ENCODE results near the gene URB1. TPM values are rescaled to one million over a fixed set of nuclear protein-coding genes. Genes with fewer than 3 reads are reported as not detected.

Gene URB1
- polyA plus RNA-seq, 1 donor (not counting 4 experiments of a cell fraction or from before 2014, with no cell fraction given): 9.0 TPM

- Histone ChIP-seq H3K27ac (ENCODE audit: control insufficient read depth, insufficient read depth, low read length) (no peak overlapping the region), H3K4me1 (ENCODE audit: control insufficient read depth, extremely low read depth, insufficient read depth, low read length) (no peaks in the 10 kb centered on the region), H3K4me3 (ENCODE audit: control insufficient read depth in 2 of 3, extremely low read depth in 1 of 3, insufficient read depth in 2 of 3, low read depth in 1 of 3, low read length in 3 of 3) (no peak overlapping the region), H3K9me1 (ENCODE audit: control insufficient read depth, extremely low read depth, insufficient read depth, low read length) (no peaks in the 10 kb centered on the region), H3K79me2 (ENCODE audit: control insufficient read depth, insufficient read depth, low read length) (no peaks in the 10 kb centered on the region), H2AFZ (ENCODE audit: control insufficient read depth, low read length) (no peak overlapping the region), H3K27me3 (ENCODE audit: control insufficient read depth, extremely low read depth, insufficient read depth, low read length) (no peaks in the 10 kb centered on the region), H3K9me3 (ENCODE audit: control insufficient read depth, low read depth, low read length) (no peaks in the 10 kb centered on the region), H3K36me3 (ENCODE audit: control insufficient read depth in 2 of 2, extremely low read depth in 1 of 2, insufficient read depth in 2 of 2, low read length in 2 of 2) (peaks cover 57 to 59% of the 10 kb centered on the region in 2 experiments), H3K4me2 (ENCODE audit: control insufficient read depth, extremely low read depth, insufficient read depth, low read depth, low read length) (no peak overlapping the region), H3K9ac (ENCODE audit: control insufficient read depth, extremely low read depth, insufficient read depth, low read length) (no peak overlapping the region), H4K20me1 (ENCODE audit: control insufficient read depth, extremely low read depth, insufficient read depth, low read length) (no peaks in the 10 kb centered on the region)
- FAIRE-seq (no peak), DNase-seq (ENCODE audit: low read depth, low spot score) (no peak)
- TF ChIP-seq CTCF (optimal IDR thresholded peaks at IDR 0.05 in 1 of 3, IDR thresholded peaks at IDR 0.05 in 1 of 3, conservative IDR thresholded peaks at IDR 0.05 in 1 of 3; ENCODE audit: extremely low read depth in 1 of 3, insufficient read depth in 2 of 3, low read length in 3 of 3) (no peak), EZH2 (IDR thresholded peaks at IDR 0.05; ENCODE audit: low read length) (no peak)
- dilution Hi-C loops (cut with MboI; ENCODE audit: extremely low pct_ligation_motif_present, low sequenced_read_pairs): no loop called here
Observed at GRCh38 chr21:32322103-32322502, 70.7 kb downstream of the URB1 start.

- no peak overlapping the region for H3K27ac ChIP-seq (ENCODE audit: control insufficient read depth, insufficient read depth, low read length)
- no peak for FAIRE-seq
- H3K27me3 ChIP-seq (ENCODE audit: control insufficient read depth, extremely low read depth, insufficient read depth, low read length): no peaks in the 10 kb centered on the region
- dilution Hi-C loops (cut with MboI; ENCODE audit: extremely low pct_ligation_motif_present, low sequenced_read_pairs): no loop called here
- H3K36me3 ChIP-seq (ENCODE audit: control insufficient read depth in 2 of 2, extremely low read depth in 1 of 2, insufficient read depth in 2 of 2, low read length in 2 of 2): peaks cover 60 to 63% of the 10 kb centered on the region in 2 experiments
- DNase-seq (ENCODE audit: low read depth, low spot score): no peak
- H3K9ac ChIP-seq (ENCODE audit: control insufficient read depth, extremely low read depth, insufficient read depth, low read length): no peak overlapping the region
- H3K4me2 ChIP-seq (ENCODE audit: control insufficient read depth, extremely low read depth, insufficient read depth, low read depth, low read length): no peak overlapping the region
- no peaks in the 10 kb centered on the region for H3K4me1 ChIP-seq (ENCODE audit: control insufficient read depth, extremely low read depth, insufficient read depth, low read length)
- no peaks in the 10 kb centered on the region for H3K79me2 ChIP-seq (ENCODE audit: control insufficient read depth, insufficient read depth, low read length)
- no peaks in the 10 kb centered on the region for H3K9me3 ChIP-seq (ENCODE audit: control insufficient read depth, low read depth, low read length)
- no peak overlapping the region for H2AFZ ChIP-seq (ENCODE audit: control insufficient read depth, low read length)
- TF ChIP-seq EZH2 (IDR thresholded peaks at IDR 0.05; ENCODE audit: low read length): no peak
- H3K4me3 ChIP-seq (ENCODE audit: control insufficient read depth in 2 of 3, extremely low read depth in 1 of 3, insufficient read depth in 2 of 3, low read depth in 1 of 3, low read length in 3 of 3): no peak overlapping the region
- H3K9me1 ChIP-seq (ENCODE audit: control insufficient read depth, extremely low read depth, insufficient read depth, low read length): no peaks in the 10 kb centered on the region
- no peaks in the 10 kb centered on the region for H4K20me1 ChIP-seq (ENCODE audit: control insufficient read depth, extremely low read depth, insufficient read depth, low read length)
Observed at GRCh38 chr21:32321480-32321879, 71.3 kb downstream of the URB1 start.

GRCh38 chr21:32320726-32321125, 72.1 kb downstream of the URB1 start:
- no peak overlapping the region for H3K27ac ChIP-seq (ENCODE audit: control insufficient read depth, insufficient read depth, low read length)
- H3K4me1 ChIP-seq (ENCODE audit: control insufficient read depth, extremely low read depth, insufficient read depth, low read length): no peaks in the 10 kb centered on the region
- H3K27me3 ChIP-seq (ENCODE audit: control insufficient read depth, extremely low read depth, insufficient read depth, low read length): no peaks in the 10 kb centered on the region
- TF ChIP-seq EZH2 (IDR thresholded peaks at IDR 0.05; ENCODE audit: low read length) (no peak), CTCF (optimal IDR thresholded peaks at IDR 0.05 in 1 of 3, IDR thresholded peaks at IDR 0.05 in 1 of 3, conservative IDR thresholded peaks at IDR 0.05 in 1 of 3; ENCODE audit: extremely low read depth in 1 of 3, insufficient read depth in 2 of 3, low read length in 3 of 3) (no peak)
- H3K9me3 ChIP-seq (ENCODE audit: control insufficient read depth, low read depth, low read length): no peaks in the 10 kb centered on the region
- no peak overlapping the region for H2AFZ ChIP-seq (ENCODE audit: control insufficient read depth, low read length)
- H3K4me3 ChIP-seq (ENCODE audit: control insufficient read depth in 2 of 3, extremely low read depth in 1 of 3, insufficient read depth in 2 of 3, low read depth in 1 of 3, low read length in 3 of 3): no peak overlapping the region
- DNase-seq (ENCODE audit: low read depth, low spot score): no peak
- no peak for FAIRE-seq
- H3K36me3 ChIP-seq (ENCODE audit: control insufficient read depth in 2 of 2, extremely low read depth in 1 of 2, insufficient read depth in 2 of 2, low read length in 2 of 2): peaks cover 60 to 67% of the 10 kb centered on the region in 2 experiments
- H4K20me1 ChIP-seq (ENCODE audit: control insufficient read depth, extremely low read depth, insufficient read depth, low read length): no peaks in the 10 kb centered on the region
- H3K9ac ChIP-seq (ENCODE audit: control insufficient read depth, extremely low read depth, insufficient read depth, low read length): no peak overlapping the region
- dilution Hi-C loops (cut with MboI; ENCODE audit: extremely low pct_ligation_motif_present, low sequenced_read_pairs): no loop called here
- no peaks in the 10 kb centered on the region for H3K9me1 ChIP-seq (ENCODE audit: control insufficient read depth, extremely low read depth, insufficient read depth, low read length)
- H3K79me2 ChIP-seq (ENCODE audit: control insufficient read depth, insufficient read depth, low read length): no peaks in the 10 kb centered on the region
- no peak overlapping the region for H3K4me2 ChIP-seq (ENCODE audit: control insufficient read depth, extremely low read depth, insufficient read depth, low read depth, low read length)

Measured in keratinocyte (primary cell).